OCI-M1 (cell line): ENCODE measurements around the gene AHSG.
"Not testable (repeated sequence)": the region's sequence is repeated elsewhere in the genome, so short reads cannot be mapped to it uniquely, and the experiment has no call there.

Source experiments
- DNase-seq: peaks from one replicate; lab custom pipeline; 2025; lab: John Stamatoyannopoulos, UW

AHSG gene

DNA sequence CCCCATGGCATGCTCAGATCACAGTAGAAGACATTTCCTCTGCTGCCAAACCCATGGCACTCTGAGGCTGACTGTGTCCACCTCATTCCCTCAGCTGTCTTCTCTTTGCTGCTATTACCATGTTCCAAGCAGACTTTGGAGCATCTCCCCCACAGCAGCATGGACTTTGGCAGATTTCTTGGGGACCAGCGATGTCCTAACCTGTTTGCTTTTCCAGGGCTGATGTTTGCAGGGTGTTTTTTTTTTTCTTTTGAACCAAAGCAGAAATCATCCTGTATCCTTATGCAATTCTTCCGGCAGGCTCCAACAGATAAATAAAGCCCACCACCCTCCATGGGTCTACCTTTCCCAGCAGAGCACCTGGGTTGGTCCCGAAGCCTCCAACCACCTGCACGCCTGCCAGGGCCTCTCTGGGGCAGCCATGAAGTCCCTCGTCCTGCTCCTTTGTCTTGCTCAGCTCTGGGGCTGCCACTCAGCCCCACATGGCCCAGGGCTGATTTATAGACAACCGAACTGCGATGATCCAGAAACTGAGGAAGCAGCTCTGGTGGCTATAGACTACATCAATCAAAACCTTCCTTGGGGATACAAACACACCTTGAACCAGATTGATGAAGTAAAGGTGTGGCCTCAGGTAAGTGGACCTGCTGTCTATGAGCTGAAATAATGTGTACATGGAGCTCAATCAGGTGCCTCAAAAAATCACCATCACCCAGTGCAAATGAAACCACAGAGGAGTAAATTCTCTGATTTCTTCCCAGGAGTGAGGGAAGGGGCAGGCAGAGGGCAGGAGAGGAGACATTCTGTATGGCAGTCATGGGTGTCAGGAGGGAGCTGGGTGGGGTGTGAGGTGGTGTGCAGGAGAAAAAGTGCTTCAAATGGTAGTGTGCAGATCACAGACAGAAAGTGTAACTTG is at the start of gene AHSG:
AHSG (plus strand) TSS at position 340 of the 916 bp plus-strand sequence; CDS start at position 422, 82 bp downstream.
- no peak for DNase-seq

DNA sequence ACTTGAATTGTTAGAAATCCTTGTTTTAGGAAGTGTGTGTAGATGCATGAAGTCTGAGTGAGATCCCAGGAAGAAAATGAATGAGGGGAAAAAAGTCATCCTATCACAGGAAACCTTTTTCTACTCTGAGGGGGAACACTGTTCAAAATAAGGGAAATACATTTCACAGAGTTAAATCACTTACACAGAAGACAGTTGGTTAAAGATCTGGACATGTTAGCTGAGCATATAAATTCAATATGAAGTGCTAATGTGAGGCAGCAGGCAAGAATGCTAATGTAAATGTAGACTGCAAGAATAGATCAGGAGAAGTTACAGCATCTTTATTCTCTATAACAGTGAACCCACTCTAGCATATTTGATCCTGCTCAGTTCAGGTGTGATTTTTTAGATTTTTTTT is 48.3 kb upstream of the AHSG start:
- DNase-seq: no peak

DNA sequence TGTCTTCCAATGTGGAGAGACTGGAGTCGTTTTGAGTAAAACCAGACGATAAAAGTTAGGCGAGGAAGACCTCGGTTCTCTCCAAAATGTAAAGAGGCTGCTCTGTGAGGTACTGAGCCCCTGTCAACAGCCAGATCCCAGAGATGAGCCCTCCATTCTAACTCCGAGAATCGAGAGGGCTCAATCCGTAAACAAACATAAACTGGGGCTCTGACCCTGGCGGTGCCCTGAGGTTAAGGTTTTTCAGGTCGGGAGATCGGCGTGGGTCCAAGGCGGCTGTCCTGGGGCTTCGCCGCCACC is 46.1 kb upstream of the AHSG start:
- DNase-seq: no peak

DNA sequence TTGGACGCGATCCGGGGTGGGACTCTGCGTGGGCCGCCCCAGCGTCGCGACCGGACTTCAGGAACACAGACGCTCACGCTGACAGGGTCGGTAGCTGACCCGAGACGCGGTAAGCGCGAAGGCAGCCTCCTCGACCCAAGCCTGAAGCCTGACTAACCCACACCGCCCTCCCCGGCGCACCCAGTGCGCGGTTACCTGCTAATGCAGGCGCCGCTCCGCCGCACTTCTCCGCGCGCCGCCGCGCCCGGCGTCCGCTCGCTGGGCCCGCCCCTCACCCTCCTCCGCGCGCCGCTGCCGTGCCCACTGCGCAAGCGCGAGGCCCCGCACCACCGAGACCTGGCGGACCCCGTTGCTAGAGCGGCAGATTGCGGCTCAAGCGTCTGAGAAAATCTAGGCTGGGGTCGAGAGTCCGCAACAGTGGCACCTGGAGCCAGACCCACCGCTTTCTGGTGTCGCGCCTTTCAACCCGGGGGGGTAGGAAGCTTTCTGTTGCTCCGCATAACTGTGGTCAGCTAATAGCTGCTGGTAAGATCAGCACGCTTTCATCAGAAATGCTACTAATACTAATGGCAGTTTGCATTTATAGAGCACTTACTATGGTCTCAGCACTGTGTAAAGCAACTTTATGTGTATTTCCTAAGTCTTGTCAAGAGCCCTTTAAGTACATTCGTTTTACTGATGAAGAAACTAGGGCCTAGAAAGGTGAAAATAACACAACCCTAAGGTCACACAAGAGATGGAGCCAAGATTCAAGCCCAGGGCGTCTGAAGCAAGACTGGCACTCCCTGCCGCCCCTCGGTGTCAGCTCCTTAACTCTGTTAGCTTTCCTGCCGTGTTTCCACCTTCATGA is 45.6 kb upstream of the AHSG start, which contains the start of gene TBCCD1:
TBCCD1 (minus strand) TSS at position 268 of the 850 bp plus-strand sequence. CDS start 3,010 bp downstream, outside the sequence.
- peak; percentile 91 for DNase-seq

DNA sequence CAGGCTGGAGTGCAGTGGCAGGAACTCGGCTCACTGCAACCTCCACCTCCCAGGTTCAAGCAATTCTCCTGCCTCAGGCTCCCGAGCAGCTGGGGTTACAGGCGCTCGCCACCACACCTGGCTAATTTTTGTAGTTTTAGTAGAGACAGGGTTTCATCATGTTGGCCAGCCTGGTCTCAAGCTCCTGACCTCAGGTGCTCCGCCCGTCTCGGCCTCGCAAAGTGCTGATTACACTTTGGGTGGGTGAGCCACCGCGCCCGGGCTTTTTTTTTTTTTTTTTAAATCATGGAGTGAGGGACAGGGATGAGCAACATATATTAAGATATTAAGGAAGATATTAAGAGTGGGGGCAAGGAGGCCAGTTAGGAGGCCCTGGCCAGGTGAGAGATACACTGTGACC is 43.5 kb upstream of the AHSG start:
- not testable (repeated sequence) for DNase-seq

GRCh38 chr3:186569779-186570095 is 43.1 kb upstream of the AHSG start:
- no peak for DNase-seq

DNA sequence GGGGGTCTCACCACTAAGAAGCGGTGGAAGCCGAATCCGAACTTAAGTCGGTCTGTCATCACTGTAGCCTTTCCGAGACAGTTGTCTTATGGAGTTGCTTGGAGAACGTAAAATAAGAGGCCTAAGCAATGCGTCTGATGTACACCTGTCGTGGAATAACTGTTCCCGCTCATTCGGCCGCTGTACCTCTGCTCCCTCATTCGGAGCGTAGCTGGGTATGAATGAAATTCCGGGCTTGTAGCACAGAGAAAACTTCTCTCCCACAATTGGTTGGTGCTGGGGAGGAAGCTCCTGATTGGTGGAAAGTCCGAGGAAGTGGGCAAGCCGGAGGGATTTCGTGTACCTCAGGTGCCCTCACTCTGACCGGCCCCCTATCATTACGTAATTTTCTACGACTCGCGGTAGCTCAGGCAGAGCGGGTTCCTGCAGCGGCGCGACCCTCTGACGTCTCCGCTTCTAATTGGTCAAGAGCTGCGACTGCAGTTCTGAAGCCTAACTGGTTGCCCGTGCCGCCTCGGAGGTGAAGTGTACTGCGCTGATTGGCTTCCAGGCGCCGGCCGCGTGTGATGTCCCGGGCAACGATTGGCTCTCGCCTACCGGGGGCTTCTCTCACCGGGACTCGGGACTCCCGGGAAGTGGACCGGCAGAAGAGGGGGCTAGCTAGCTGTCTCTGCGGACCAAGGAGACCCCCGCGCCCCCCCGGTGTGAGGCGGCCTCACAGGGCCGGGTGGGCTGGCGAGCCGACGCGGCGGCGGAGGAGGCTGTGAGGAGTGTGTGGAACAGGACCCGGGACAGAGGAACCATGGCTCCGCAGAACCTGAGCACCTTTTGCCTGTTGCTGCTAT is 42.5 kb upstream of the AHSG start, which contains the start of gene DNAJB11:
DNAJB11 (plus strand) TSS at position 625 of the 845 bp plus-strand sequence; CDS start at position 803, 178 bp downstream.
- DNase-seq: peak; percentile 98

GRCh38 chr3:186570941-186571643 is 41.8 kb upstream of the AHSG start:
- no peak for DNase-seq

GRCh38 chr3:186571644-186572013 is 41.2 kb upstream of the AHSG start:
- DNase-seq: peak; percentile 21

- DNase-seq: no peak
Measured at GRCh38 chr3:186577521-186577920, 35.3 kb upstream of the AHSG start.

DNA sequence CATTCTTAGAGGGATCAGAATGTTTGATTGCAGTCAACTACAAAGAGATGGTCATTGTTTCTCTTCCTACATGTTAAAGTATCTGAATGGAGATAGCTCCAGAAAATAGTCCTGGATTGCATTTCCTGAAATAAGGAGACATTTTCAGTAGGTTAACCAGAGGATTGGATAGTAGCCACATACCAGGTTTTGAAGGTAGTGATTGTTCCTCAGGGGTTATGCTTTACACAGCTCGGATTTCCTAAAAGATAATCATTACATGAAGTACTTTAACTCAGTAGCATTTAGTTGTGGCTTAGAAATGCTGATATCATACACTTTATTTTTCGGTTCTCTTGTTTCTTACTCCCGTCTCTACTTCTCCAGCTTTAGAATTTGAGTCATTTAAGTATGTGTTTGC is 32.1 kb upstream of the AHSG start:
- DNase-seq: no peak

DNA sequence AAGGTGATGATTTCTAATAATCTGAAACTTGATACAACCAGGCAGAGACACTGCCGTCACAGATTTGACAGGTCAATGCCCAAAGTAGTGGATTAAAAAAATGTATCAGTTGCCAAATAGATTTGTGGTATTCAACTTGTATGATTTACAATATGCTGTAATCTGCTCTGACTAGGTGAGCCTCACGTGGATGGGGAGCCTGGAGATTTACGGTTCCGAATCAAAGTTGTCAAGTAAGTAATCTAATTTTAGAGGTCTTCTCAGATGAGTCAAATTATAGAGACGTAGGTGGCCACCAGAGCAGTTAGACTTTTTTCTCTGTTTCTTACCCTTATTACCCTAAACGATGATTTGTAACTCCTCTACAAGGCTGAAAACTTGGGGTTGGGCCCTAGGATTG is 30.3 kb upstream of the AHSG start:
- no peak for DNase-seq

- no peak for DNase-seq
Measured at GRCh38 chr3:186583831-186584230, 29.0 kb upstream of the AHSG start.

DNA sequence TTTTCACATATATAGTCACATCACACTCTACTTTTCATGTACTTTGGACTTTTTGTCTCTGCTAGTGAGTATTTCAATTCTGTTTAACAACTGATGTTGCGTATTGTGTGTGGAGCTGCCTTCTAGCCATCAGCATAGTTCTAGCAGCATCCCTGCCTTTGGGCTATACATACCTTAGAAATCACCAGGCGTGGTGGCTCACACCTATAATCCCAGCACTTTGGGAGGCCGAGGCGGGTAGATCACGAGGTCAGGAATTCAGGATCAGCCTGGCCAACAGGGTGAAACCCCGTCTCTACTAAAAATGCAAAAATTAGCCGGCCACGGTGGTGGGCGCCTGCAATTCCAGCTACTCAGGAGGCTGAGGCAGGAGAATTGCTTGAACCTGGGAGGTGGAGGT is 26.6 kb upstream of the AHSG start:
- not testable (repeated sequence) for DNase-seq

- no peak for DNase-seq
Measured at GRCh38 chr3:186587183-186587582, 25.7 kb upstream of the AHSG start.

DNA sequence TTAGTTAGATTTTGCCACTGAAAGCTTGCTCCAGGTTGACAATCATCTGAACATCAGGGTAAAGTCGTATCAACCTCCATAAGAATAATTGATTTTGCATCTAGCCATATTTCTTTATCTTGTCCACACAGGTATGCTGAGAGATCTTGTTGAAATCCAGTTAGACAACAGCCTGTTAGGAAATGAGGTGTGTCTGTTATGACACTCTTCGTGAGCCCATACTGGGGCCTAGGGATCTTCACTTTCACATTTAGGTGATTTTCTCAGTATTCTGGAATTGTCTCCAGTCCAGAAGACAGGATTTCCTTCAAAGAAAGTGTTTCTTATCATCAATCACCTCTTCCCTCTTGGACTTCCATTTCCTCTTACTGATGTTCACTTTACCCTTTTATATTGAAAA is 24.2 kb upstream of the AHSG start:
- DNase-seq: peak; percentile 2

GRCh38 chr3:186589121-186589520 is 23.7 kb upstream of the AHSG start:
- peak; percentile 22 for DNase-seq

GRCh38 chr3:186589856-186590579 is 22.8 kb upstream of the AHSG start:
- no peak for DNase-seq

DNA sequence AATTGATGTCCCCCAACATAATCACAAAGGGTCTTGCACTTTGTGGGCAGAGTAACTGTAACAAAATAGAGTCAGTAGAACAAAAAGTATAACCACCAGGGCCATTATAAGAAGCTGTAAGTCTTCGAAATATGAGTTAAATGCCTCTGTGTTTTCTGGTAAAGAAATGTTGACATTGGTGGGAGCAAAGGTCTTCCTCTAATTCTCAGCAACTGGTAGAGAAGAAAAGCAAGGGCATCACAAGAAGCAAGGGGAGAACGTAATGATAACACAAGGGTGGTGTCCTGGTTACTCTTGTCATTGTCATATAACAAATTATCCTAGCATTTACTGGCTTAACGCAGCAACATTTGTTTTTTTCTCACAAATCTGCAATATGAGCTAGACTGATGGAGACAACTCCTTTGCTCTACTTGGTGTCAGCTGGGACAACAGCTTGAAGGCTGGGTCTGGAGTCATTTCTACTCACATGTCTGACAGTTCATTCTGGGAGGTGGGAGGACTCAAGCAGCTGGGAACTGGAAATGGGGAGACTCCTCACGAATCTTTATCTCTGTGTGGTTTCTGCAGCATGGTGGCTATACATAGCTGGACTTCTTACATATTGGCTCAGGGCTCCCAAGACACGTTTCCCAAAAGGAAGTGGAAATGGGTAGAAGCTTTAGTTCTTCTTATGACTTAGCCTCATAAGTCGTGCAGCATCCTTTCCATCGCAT is 22.1 kb upstream of the AHSG start:
- no peak for DNase-seq

- DNase-seq: no peak
Measured at GRCh38 chr3:186592682-186593081, 20.2 kb upstream of the AHSG start.
